Stomach (tissue), 4 donors: Measurements from ENCODE around the gene PPEF2.
"Not testable (repeated sequence)": the region's sequence is repeated elsewhere in the genome, so short reads cannot be mapped to it uniquely, and the experiment has no call there.

Source experiments
- EP300 ChIP-seq: sonication (generic); formaldehyde crosslinking; IDR thresholded peaks from one replicate; pipeline ENCODE4 v1.6.1; 2017; ENCODE audit warnings: antibody characterized with exemption
- POLR2A ChIP-seq, 4 donors: fragments of 450-650 bp; IDR thresholded peaks; one replicate each; pipeline ENCODE4 v1.6.1; 2016; ENCODE audit warnings: antibody characterized with exemption in 4 of 4, control low read depth in 2 of 4, mild to moderate bottlenecking in 1 of 4, moderate library complexity in 1 of 4
- POLR2AphosphoS5 ChIP-seq, 3 donors: sonication (generic); formaldehyde crosslinking; IDR thresholded peaks; one replicate each; pipeline ENCODE4 v1.6.1; 2016; ENCODE audit warnings: antibody characterized with exemption in 3 of 3
- TF ChIP-seq, protein P1 (sequence below), 7 experiments: fragments of 450-650 bp in 4 of 7; fragments of 200-600 bp in 3 of 7; sonication (generic) in 3 of 7; IDR thresholded peaks; one replicate each; pipeline ENCODE4 v1.5.1; 2016 to 2019; ENCODE audit warnings: antibody characterized with exemption in 7 of 7, control low read depth in 2 of 7, mild to moderate bottlenecking in 1 of 7

DNA sequence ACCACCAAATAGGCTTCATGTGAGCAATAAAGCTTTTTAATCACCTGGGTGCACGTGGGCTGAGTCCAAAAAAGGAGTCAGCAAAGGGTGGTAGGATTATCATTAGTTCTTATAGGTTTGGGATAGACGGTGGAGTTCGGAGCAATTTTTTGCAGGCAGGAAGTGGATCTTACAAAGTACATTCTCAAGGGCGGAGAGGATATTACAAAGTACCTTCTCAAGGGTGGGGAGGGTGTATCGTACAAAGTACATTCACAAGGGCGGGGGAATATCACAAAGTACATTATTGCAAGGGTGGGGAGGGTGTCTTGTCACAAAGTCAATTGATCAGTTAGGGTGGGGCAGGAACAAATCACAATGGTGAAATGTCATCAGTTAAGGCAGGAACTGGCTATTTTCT is 8.6 kb upstream of the PPEF2 start:
- TF ChIP-seq POLR2A (IDR thresholded peaks at IDR 0.05); POLR2AphosphoS5 (IDR thresholded peaks at IDR 0.05); EP300: not testable (repeated sequence)
- TF ChIP-seq, protein P1, sequence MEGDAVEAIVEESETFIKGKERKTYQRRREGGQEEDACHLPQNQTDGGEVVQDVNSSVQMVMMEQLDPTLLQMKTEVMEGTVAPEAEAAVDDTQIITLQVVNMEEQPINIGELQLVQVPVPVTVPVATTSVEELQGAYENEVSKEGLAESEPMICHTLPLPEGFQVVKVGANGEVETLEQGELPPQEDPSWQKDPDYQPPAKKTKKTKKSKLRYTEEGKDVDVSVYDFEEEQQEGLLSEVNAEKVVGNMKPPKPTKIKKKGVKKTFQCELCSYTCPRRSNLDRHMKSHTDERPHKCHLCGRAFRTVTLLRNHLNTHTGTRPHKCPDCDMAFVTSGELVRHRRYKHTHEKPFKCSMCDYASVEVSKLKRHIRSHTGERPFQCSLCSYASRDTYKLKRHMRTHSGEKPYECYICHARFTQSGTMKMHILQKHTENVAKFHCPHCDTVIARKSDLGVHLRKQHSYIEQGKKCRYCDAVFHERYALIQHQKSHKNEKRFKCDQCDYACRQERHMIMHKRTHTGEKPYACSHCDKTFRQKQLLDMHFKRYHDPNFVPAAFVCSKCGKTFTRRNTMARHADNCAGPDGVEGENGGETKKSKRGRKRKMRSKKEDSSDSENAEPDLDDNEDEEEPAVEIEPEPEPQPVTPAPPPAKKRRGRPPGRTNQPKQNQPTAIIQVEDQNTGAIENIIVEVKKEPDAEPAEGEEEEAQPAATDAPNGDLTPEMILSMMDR (IDR thresholded peaks at IDR 0.05) = not testable (repeated sequence)
